GM18951 (cell line): ENCODE measurements around the gene ANOS1.
"Not testable (repeated sequence)": the region's sequence is repeated elsewhere in the genome, so short reads cannot be mapped to it uniquely, and the experiment has no call there.

Experiments used
- POLR2A ChIP-seq: IDR thresholded peaks from 4 replicates; pipeline ENCODE4 v1.6.1; 2011; ENCODE audit warnings: mild to moderate bottlenecking; ENCODE audit not compliant: insufficient read length, insufficient read depth; ENCODE audit errors: extremely low read depth
- in situ Hi-C: fragments of 300-500 bp; cut with MboI; formaldehyde crosslinking; loops from one replicate; pipeline ENCODE4 v1.12.0; 2022; ENCODE audit warnings: low sequenced_read_pairs, mixed read lengths, inconsistent platforms; ENCODE audit not compliant: unreplicated experiment

Gene ANOS1

GRCh38 chrX:8731559-8732395 is at the start of gene ANOS1:
ANOS1 (minus strand) TSS chrX:8732137; CDS start chrX:8732036, 101 bp downstream.
- TF ChIP-seq POLR2A: no peak
- in situ Hi-C loops: loop anchor here (25.0 kb wide), 1 partner anchor 719 kb away; no protein-coding TSS in a partner anchor

GRCh38 chrX:8773117-8773516 is 41.2 kb upstream of the ANOS1 start:
- in situ Hi-C loops: no loop called here
- no peak for TF ChIP-seq POLR2A

GRCh38 chrX:8760021-8760420 is 28.1 kb upstream of the ANOS1 start:
- in situ Hi-C loops: no loop called here

GRCh38 chrX:8758706-8759105 is 26.8 kb upstream of the ANOS1 start:
- in situ Hi-C loops: not testable (repeated sequence)

More at GRCh38 chrX:8760021-8760420, 28.1 kb upstream of the ANOS1 start:
- TF ChIP-seq POLR2A: no peak

- in situ Hi-C loops: not testable (repeated sequence)
Observed at GRCh38 chrX:8757609-8758389, 25.9 kb upstream of the ANOS1 start.

GRCh38 chrX:8755813-8756212 is 23.9 kb upstream of the ANOS1 start:
- in situ Hi-C loops: no loop called here
- TF ChIP-seq POLR2A: no peak

GRCh38 chrX:8755116-8755515 is 23.2 kb upstream of the ANOS1 start:
- TF ChIP-seq POLR2A: no peak
- in situ Hi-C loops: no loop called here

- no peak for TF ChIP-seq POLR2A
- in situ Hi-C loops: loop anchor here (25.0 kb wide), 1 partner anchor 737 kb away; no protein-coding TSS in a partner anchor
Observed at GRCh38 chrX:8749697-8750096, 17.8 kb upstream of the ANOS1 start.

GRCh38 chrX:8748855-8749254 is 16.9 kb upstream of the ANOS1 start:
- no peak for TF ChIP-seq POLR2A
- in situ Hi-C loops: loop anchor here (25.0 kb wide), 1 partner anchor 737 kb away; no protein-coding TSS in a partner anchor

- in situ Hi-C loops: loop anchor here (25.0 kb wide), 1 partner anchor 731 kb away; no protein-coding TSS in a partner anchor
- no peak for TF ChIP-seq POLR2A
Observed at GRCh38 chrX:8743126-8743732, 11.3 kb upstream of the ANOS1 start.

GRCh38 chrX:8741981-8742380 is 10.0 kb upstream of the ANOS1 start:
- TF ChIP-seq POLR2A: no peak
- in situ Hi-C loops: loop anchor here (25.0 kb wide), 1 partner anchor 730 kb away; no protein-coding TSS in a partner anchor

- TF ChIP-seq POLR2A: no peak
- in situ Hi-C loops: loop anchor here (25.0 kb wide), 1 partner anchor 726 kb away; no protein-coding TSS in a partner anchor
Observed at GRCh38 chrX:8738588-8739189, 6.8 kb upstream of the ANOS1 start.

GRCh38 chrX:8737883-8738282 is 5.9 kb upstream of the ANOS1 start:
- in situ Hi-C loops: loop anchor here (25.0 kb wide), 1 partner anchor 726 kb away; no protein-coding TSS in a partner anchor
- TF ChIP-seq POLR2A: no peak
